Fibroblast of skin of right biceps (primary cell): Measurements from ENCODE around the gene PHC2.
A peak's percentile ranks its signal among the peaks of the same experiment; 100 is the strongest.

Experiments
- DNase-seq: peaks from one replicate; pipeline ENCODE4 v3.0.0-alpha.2; 2013

PHC2 gene

GRCh38 chr1:33384040-33384812 lies 46.7 kb downstream of the PHC2 start:
- DNase-seq, result peak; percentile 82

GRCh38 chr1:33383489-33383888 lies 47.4 kb downstream of the PHC2 start:
- DNase-seq, result no peak

GRCh38 chr1:33382661-33383415 lies 48.1 kb downstream of the PHC2 start:
- peak; percentile 42 for DNase-seq

GRCh38 chr1:33381977-33382376 lies 48.9 kb downstream of the PHC2 start:
- no peak for DNase-seq

- DNase-seq, result no peak
Observed at GRCh38 chr1:33380811-33381210, 50.1 kb downstream of the PHC2 start.

- no peak for DNase-seq
Observed at GRCh38 chr1:33379631-33380354, 51.1 kb downstream of the PHC2 start.

GRCh38 chr1:33378976-33379375 lies 51.9 kb downstream of the PHC2 start:
- no peak for DNase-seq

GRCh38 chr1:33378524-33378923 lies 52.4 kb downstream of the PHC2 start:
- no peak for DNase-seq

- DNase-seq, result no peak
Observed at GRCh38 chr1:33377756-33378155, 53.1 kb downstream of the PHC2 start.

- DNase-seq, result no peak
Observed at GRCh38 chr1:33377013-33377412, 53.9 kb downstream of the PHC2 start.

- no peak for DNase-seq
Observed at GRCh38 chr1:33375316-33375715, 55.6 kb downstream of the PHC2 start.

GRCh38 chr1:33374336-33375105 lies 56.4 kb downstream of the PHC2 start:
- DNase-seq, result no peak

GRCh38 chr1:33373606-33374005 lies 57.3 kb downstream of the PHC2 start:
- no peak for DNase-seq

- DNase-seq, result no peak
Observed at GRCh38 chr1:33372677-33373076, 58.2 kb downstream of the PHC2 start.

- no peak for DNase-seq
Observed at GRCh38 chr1:33372162-33372561, 58.7 kb downstream of the PHC2 start.

GRCh38 chr1:33371334-33371733 lies 59.6 kb downstream of the PHC2 start:
- no peak for DNase-seq

- no peak for DNase-seq
Observed at GRCh38 chr1:33370827-33371226, 60.1 kb downstream of the PHC2 start.

GRCh38 chr1:33370301-33370700 lies 60.6 kb downstream of the PHC2 start:
- no peak for DNase-seq

GRCh38 chr1:33369764-33370163 lies 61.1 kb downstream of the PHC2 start:
- no peak for DNase-seq

GRCh38 chr1:33369081-33369480 lies 61.8 kb downstream of the PHC2 start:
- no peak for DNase-seq

- no peak for DNase-seq
Observed at GRCh38 chr1:33368431-33368830, 62.5 kb downstream of the PHC2 start.

GRCh38 chr1:33367485-33368405 lies 63.1 kb downstream of the PHC2 start:
- DNase-seq, result peak; percentile 70
